ENCODE data around the gene TEAD3.

DNA sequence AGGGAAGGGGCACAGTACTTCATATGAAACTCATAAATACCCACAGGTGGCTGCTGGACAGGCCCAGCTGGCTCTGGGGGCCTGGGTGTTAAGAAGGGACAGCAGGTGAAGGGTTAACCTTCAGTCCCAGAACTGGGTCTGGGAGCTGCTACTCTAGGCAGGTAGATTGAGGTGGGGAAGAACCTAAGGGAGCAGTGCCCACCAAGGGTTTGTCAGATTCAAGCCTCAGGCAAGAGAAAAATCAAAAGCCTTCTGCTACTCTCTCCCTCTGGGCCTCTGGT is 23.1 kb downstream of the TEAD3 start:
- TF ChIP-seq POLR2A (IDR thresholded peaks at IDR 0.05) = no peak
- TF ChIP-seq, protein P1, sequence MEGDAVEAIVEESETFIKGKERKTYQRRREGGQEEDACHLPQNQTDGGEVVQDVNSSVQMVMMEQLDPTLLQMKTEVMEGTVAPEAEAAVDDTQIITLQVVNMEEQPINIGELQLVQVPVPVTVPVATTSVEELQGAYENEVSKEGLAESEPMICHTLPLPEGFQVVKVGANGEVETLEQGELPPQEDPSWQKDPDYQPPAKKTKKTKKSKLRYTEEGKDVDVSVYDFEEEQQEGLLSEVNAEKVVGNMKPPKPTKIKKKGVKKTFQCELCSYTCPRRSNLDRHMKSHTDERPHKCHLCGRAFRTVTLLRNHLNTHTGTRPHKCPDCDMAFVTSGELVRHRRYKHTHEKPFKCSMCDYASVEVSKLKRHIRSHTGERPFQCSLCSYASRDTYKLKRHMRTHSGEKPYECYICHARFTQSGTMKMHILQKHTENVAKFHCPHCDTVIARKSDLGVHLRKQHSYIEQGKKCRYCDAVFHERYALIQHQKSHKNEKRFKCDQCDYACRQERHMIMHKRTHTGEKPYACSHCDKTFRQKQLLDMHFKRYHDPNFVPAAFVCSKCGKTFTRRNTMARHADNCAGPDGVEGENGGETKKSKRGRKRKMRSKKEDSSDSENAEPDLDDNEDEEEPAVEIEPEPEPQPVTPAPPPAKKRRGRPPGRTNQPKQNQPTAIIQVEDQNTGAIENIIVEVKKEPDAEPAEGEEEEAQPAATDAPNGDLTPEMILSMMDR (IDR thresholded peaks at IDR 0.05) = no peak
